GM23248 (cell line): ENCODE results near the gene CACNA2D2. TPM values are rescaled to one million over a fixed set of nuclear protein-coding genes. Genes with fewer than 3 reads are reported as not detected.

Experiments
- DNase-seq: peaks from one replicate; pipeline ENCODE4 v3.0.0-alpha.2; 2015
- H2AFZ ChIP-seq: fragments of 200-600 bp; sonication (generic); 2 replicates; pipeline ENCODE4 v1.6.1; 2016; ENCODE audit warnings: antibody characterized with exemption
- H3F3A ChIP-seq: fragments of 200-600 bp; sonication (generic); 2 replicates; pipeline ENCODE4 v1.6.1; 2016; ENCODE audit warnings: mild to moderate bottlenecking, antibody characterized with exemption, mixed run types; ENCODE audit not compliant: insufficient read depth
- H3K27ac ChIP-seq: fragments of 200-600 bp; sonication (generic); 2 replicates; pipeline ENCODE4 v1.5.1; 2016; ENCODE audit warnings: mild to moderate bottlenecking
- H3K27me3 ChIP-seq: fragments of 200-600 bp; sonication (generic); replicated peaks from 2 replicates; pipeline ENCODE4 v1.6.1; 2016; ENCODE audit warnings: mild to moderate bottlenecking; ENCODE audit not compliant: insufficient read depth
- H3K36me3 ChIP-seq: fragments of 200-600 bp; sonication (generic); 2 replicates; pipeline ENCODE4 v1.6.1; 2016; ENCODE audit warnings: low read depth, mild to moderate bottlenecking
- H3K4me1 ChIP-seq: fragments of 200-600 bp; sonication (generic); 2 replicates; pipeline ENCODE4 v1.6.1; 2016; ENCODE audit warnings: mild to moderate bottlenecking; ENCODE audit not compliant: insufficient read depth
- H3K4me2 ChIP-seq: fragments of 200-600 bp; sonication (generic); one replicate; pipeline ENCODE4 v1.6.1; 2016; ENCODE audit warnings: mild to moderate bottlenecking; ENCODE audit not compliant: unreplicated experiment
- H3K4me3 ChIP-seq: fragments of 200-600 bp; sonication (generic); 2 replicates; pipeline ENCODE4 v1.5.1; 2016; ENCODE audit warnings: mild to moderate bottlenecking
- H3K79me2 ChIP-seq: fragments of 200-600 bp; sonication (generic); 2 replicates; pipeline ENCODE4 v1.6.1; 2016; ENCODE audit warnings: mild to moderate bottlenecking; ENCODE audit not compliant: insufficient read depth
- H3K9ac ChIP-seq: fragments of 200-600 bp; sonication (generic); 2 replicates; pipeline ENCODE4 v1.6.1; 2016; ENCODE audit warnings: mild to moderate bottlenecking
- H3K9me2 ChIP-seq: fragments of 200-600 bp; sonication (generic); 2 replicates; pipeline ENCODE4 v1.6.1; 2016; ENCODE audit warnings: mixed run types, mild to moderate bottlenecking, moderate library complexity; ENCODE audit not compliant: insufficient read depth
- H3K9me3 ChIP-seq: fragments of 200-600 bp; sonication (generic); one replicate; pipeline ENCODE4 v1.6.1; 2017; ENCODE audit warnings: low read depth
- H4K20me1 ChIP-seq: fragments of 200-600 bp; sonication (generic); 2 replicates; pipeline ENCODE4 v1.6.0; 2016; ENCODE audit not compliant: insufficient read depth
- EZH2 ChIP-seq: fragments of 200-600 bp; sonication (generic); IDR thresholded peaks from 2 replicates; pipeline ENCODE4 v1.6.1; 2018; ENCODE audit warnings: antibody characterized with exemption, mild to moderate bottlenecking; ENCODE audit not compliant: insufficient read depth, poor library complexity, severe bottlenecking
- EZH2phosphoT487 ChIP-seq: fragments of 200-600 bp; sonication (generic); IDR thresholded peaks from 2 replicates; pipeline ENCODE4 v1.6.1; 2018; ENCODE audit warnings: antibody characterized with exemption, moderate library complexity, mild to moderate bottlenecking, low read depth; ENCODE audit not compliant: insufficient read depth
- WGBS, 2 experiments: methylation state at CpG; one replicate each; pipeline ENCODE4 v1.1.6; 2015 to 2017; ENCODE audit warnings: low lambda C conversion rate in 2 of 2, low coverage in 1 of 2; ENCODE audit errors: missing lambda C conversion rate in 2 of 2; 5-methylcytosine and 5-hydroxymethylcytosine counted together
- in situ Hi-C: fragments of 300-500 bp; cut with MboI; formaldehyde crosslinking; loops from 2 replicates; pipeline ENCODE4 v1.15.0; 2020
- polyA plus RNA-seq: library from polyadenylated mRNA; unstranded; fragments of >200 nt; fragmentation: Nextera tagmentation; extraction: Ambion mirVana; gene quantifications from 2 replicates; pipeline ENCODE4 v1.2.1, GENCODE V29; 2016
- total RNA-seq: library from RNA; depleted of rRNA; stranded (reverse); fragments of >200 nt; shearing (Covaris generic); gene quantifications from 2 replicates; pipeline ENCODE4 v1.2.3, GENCODE V29; 2014

CACNA2D2 gene
- total and polyA plus RNA-seq, 2 experiments from 2014 or later, result not detected

GRCh38 chr3:50323614-50324199, 179.7 kb downstream of the CACNA2D2 start:
- H3K9me3 ChIP-seq, result no peaks in the 10 kb centered on the region
- H3K4me1 ChIP-seq, result peaks cover 21% of the 10 kb centered on the region
- no peak overlapping the region for H3K9ac ChIP-seq
- DNase-seq, result no peak
- no peak overlapping the region for H3K4me3 ChIP-seq
- H2AFZ ChIP-seq, result no peak overlapping the region
- H3K27ac ChIP-seq, result no peak overlapping the region
- peaks cover 5% of the 10 kb centered on the region for H3F3A ChIP-seq
- no peaks in the 10 kb centered on the region for H3K36me3 ChIP-seq
- no peak overlapping the region for H3K4me2 ChIP-seq
- WGBS, 2 experiments, result 63 to 65% methylated on average over 5 of the region's 5 CpGs
- peaks cover 39% of the 10 kb centered on the region for H3K79me2 ChIP-seq
- H3K27me3 ChIP-seq, result no peaks in the 10 kb centered on the region
- no peaks in the 10 kb centered on the region for H4K20me1 ChIP-seq
- no peaks in the 10 kb centered on the region for H3K9me2 ChIP-seq
- in situ Hi-C loops, result no loop called here
- TF ChIP-seq EZH2phosphoT487 (no peak), EZH2 (no peak)

- no peak for TF ChIP-seq EZH2phosphoT487
- TF ChIP-seq EZH2, result no peak
- Histone ChIP-seq H3K4me3 (no peak overlapping the region), H3K27me3 (no peaks in the 10 kb centered on the region), H3K9ac (no peak overlapping the region), H3K79me2 (peaks cover 44% of the 10 kb centered on the region), H3K9me3 (no peaks in the 10 kb centered on the region), H3F3A (no peaks in the 10 kb centered on the region), H3K36me3 (no peaks in the 10 kb centered on the region), H3K9me2 (no peaks in the 10 kb centered on the region), H3K27ac (no peak overlapping the region), H4K20me1 (no peaks in the 10 kb centered on the region), H2AFZ (no peak overlapping the region), H3K4me2 (no peak overlapping the region), H3K4me1 (peaks cover 17% of the 10 kb centered on the region)
- in situ Hi-C loops, result no loop called here
- DNase-seq, result no peak
- 57 to 64% methylated on average over 4 of the region's 4 CpGs for WGBS, 2 experiments
Observed at GRCh38 chr3:50323092-50323600, 180.3 kb downstream of the CACNA2D2 start.

GRCh38 chr3:50322386-50323091, 180.9 kb downstream of the CACNA2D2 start, which contains the start of gene HYAL2:
HYAL2 (minus strand) TSS chr3:50322745; CDS start chr3:50320489, 2,256 bp downstream.
- Histone ChIP-seq H3K79me2 (peaks cover 41% of the 10 kb centered on the region), H3K9me2 (no peaks in the 10 kb centered on the region), H4K20me1 (no peaks in the 10 kb centered on the region), H3K9ac (peak within 1 kb of the TSS; percentile 96), H3K4me1 (peaks cover 17% of the 10 kb centered on the region), H3K4me2 (peak within 1 kb of the TSS; percentile 91), H3F3A (no peaks in the 10 kb centered on the region), H3K27me3 (no peaks in the 10 kb centered on the region), H3K4me3 (peak within 1 kb of the TSS; percentile 91), H3K36me3 (no peaks in the 10 kb centered on the region), H2AFZ (peak within 1 kb of the TSS; percentile 93), H3K9me3 (no peaks in the 10 kb centered on the region), H3K27ac (peak within 1 kb of the TSS; percentile 90)
- WGBS, 2 experiments, result 64 to 69% methylated on average over 28 to 31 of the region's 31 CpGs
- DNase-seq, result no peak
- TF ChIP-seq EZH2, result no peak
- TF ChIP-seq EZH2phosphoT487, result no peak
- in situ Hi-C loops, result no loop called here

- Histone ChIP-seq H3K27me3 (no peaks in the 10 kb centered on the region), H3K4me2 (peak overlapping the region; percentile 91), H3F3A (no peaks in the 10 kb centered on the region), H3K9ac (peak overlapping the region; percentile 96), H4K20me1 (no peaks in the 10 kb centered on the region), H3K27ac (no peak overlapping the region), H3K9me2 (no peaks in the 10 kb centered on the region), H3K79me2 (peaks cover 36% of the 10 kb centered on the region), H3K4me3 (peak overlapping the region; percentile 91), H3K36me3 (no peaks in the 10 kb centered on the region), H3K9me3 (no peaks in the 10 kb centered on the region), H3K4me1 (peaks cover 14% of the 10 kb centered on the region), H2AFZ (peak overlapping the region; percentile 93)
- 30 to 46% methylated on average over 11 to 14 of the region's 14 CpGs for WGBS, 2 experiments
- DNase-seq, result no peak
- in situ Hi-C loops, result no loop called here
- TF ChIP-seq EZH2phosphoT487 (no peak), EZH2 (no peak)
Observed at GRCh38 chr3:50322115-50322385, 181.4 kb downstream of the CACNA2D2 start.
